Measurements from ENCODE around the gene ALG6. TPM values are rescaled to one million over a fixed set of nuclear protein-coding genes. Genes with fewer than 3 reads are reported as not detected.

ALG6 gene
- total and polyA plus RNA-seq, 7 donors = 3.3 to 6.9 (median 4.2) TPM

DNA sequence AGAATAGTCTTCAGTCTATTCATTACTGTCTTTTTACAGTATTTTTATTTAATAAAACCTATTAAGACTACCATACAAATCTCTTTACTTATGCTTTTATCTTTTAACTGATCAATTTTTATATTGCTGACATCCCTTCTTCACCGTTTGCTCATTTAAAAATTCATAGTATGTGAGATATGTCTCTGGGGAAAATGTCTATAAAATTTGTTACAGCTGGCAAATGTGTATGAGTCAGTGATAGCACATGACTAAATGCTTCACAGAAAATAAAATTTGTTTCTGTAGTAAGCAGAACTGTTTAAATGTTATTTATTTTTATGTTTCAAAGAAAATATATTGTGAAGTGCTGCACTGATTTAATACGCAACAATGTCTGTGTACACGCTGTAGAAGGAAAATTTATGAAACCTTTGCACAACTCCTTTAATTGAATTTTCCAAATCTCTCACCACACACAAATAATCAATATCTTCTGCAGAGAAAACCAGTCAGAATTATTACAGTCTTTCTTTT is 81.4 kb downstream of the ALG6 start:
- Histone ChIP-seq H3K4me1 (no peaks in the 10 kb centered on the region), H3K27ac (no peak overlapping the region), H3K4me3 (no peak overlapping the region), H3K36me3 (ENCODE audit: insufficient read depth in 1 of 2, low read depth in 1 of 2) (no peaks in the 10 kb centered on the region), H3K27me3 (ENCODE audit: insufficient read depth in 3 of 3, low read length in 2 of 3) (no peaks in the 10 kb centered on the region), H3K9me3 (no peaks in the 10 kb centered on the region)
- no peak for DNase-seq
- intact Hi-C loops (cut with DNase I) = loop anchor here (10.0 kb wide), 2 partner anchors 124 to 604 kb away; partner anchors contain the start of gene FOXD3 (in 1 of the 2)
- TF ChIP-seq, protein P1, sequence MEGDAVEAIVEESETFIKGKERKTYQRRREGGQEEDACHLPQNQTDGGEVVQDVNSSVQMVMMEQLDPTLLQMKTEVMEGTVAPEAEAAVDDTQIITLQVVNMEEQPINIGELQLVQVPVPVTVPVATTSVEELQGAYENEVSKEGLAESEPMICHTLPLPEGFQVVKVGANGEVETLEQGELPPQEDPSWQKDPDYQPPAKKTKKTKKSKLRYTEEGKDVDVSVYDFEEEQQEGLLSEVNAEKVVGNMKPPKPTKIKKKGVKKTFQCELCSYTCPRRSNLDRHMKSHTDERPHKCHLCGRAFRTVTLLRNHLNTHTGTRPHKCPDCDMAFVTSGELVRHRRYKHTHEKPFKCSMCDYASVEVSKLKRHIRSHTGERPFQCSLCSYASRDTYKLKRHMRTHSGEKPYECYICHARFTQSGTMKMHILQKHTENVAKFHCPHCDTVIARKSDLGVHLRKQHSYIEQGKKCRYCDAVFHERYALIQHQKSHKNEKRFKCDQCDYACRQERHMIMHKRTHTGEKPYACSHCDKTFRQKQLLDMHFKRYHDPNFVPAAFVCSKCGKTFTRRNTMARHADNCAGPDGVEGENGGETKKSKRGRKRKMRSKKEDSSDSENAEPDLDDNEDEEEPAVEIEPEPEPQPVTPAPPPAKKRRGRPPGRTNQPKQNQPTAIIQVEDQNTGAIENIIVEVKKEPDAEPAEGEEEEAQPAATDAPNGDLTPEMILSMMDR (IDR thresholded peaks at IDR 0.05) = no peak
- WGBS, 3 donors = 79 to 84% (median 83%) methylated on average over 3 of the region's 3 CpGs
- ATAC-seq = no peak

DNA sequence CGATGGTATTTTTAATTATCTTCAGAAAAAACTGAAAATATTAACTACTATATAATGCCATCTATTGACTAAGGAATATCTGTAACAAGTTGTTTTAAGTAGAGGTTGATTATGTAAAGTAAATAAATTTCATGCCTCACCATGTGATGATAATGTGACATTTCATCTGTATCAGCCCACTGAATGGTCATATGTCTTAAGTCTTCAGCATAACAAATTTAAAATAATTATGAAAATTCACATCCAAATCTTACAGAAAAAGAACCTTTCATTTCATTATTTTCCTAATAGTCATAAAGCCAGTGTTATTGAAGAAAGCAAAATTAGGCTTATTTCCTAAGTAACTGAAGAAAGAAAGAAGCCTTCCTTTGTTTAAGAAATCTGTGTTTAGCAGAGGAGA is 83.0 kb downstream of the ALG6 start:
- Histone ChIP-seq H3K4me3 (no peak overlapping the region), H3K4me1 (no peaks in the 10 kb centered on the region), H3K27ac (no peak overlapping the region), H3K9me3 (no peaks in the 10 kb centered on the region), H3K27me3 (ENCODE audit: insufficient read depth in 3 of 3, low read length in 2 of 3) (no peaks in the 10 kb centered on the region), H3K36me3 (ENCODE audit: insufficient read depth in 1 of 2, low read depth in 1 of 2) (no peaks in the 10 kb centered on the region)
- TF ChIP-seq, protein P1 (IDR thresholded peaks at IDR 0.05) = no peak
- WGBS, 3 donors = 94 to 96% (median 96%) methylated on average over 1 of the region's 1 CpG
- ATAC-seq (no peak), DNase-seq (no peak)
- intact Hi-C loops (cut with DNase I) = no loop called here

DNA sequence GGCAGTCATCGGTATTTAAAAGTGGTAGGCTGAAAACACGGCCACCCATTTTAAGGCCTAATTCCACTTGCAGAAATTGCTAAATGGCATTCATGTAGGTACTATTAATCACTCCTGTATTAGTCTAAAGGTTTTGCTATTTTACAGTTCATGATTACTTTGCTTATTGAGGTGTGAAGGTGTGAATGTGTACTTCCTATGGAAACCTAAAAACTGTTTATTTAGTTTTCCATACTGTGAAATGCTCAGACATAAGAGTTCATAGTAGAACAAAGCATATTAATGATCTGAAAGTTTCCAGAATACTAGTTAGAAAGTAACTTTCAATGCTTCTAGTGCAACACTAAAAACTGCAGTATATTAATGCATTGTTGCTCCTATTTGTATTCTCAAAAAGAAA is 85.8 kb downstream of the ALG6 start:
- intact Hi-C loops (cut with DNase I) = no loop called here

DNA sequence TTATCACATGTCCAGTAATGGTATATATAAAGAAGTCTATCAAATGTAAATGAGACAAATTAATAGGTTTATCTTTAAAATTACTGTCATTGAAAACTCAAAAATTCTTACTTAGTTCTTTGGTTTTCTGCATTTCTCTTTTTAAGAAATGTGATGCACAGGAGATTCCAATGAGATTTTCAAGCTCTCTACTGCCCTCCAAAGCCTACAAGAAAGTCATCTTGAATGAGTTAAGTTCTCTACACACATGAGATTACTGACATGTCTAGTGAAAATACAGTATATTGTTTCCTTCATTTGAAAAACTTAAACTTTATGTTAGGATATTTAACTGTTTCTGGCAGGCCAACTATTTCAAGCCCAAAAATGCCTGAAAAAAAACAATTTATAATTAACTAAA is 86.8 kb downstream of the ALG6 start:
- Histone ChIP-seq H3K4me3 (no peak overlapping the region), H3K36me3 (ENCODE audit: insufficient read depth in 1 of 2, low read depth in 1 of 2) (no peaks in the 10 kb centered on the region), H3K27ac (no peak overlapping the region), H3K27me3 (ENCODE audit: insufficient read depth in 3 of 3, low read length in 2 of 3) (no peaks in the 10 kb centered on the region), H3K9me3 (no peaks in the 10 kb centered on the region), H3K4me1 (no peaks in the 10 kb centered on the region)
- no peak for ATAC-seq
- DNase-seq = no peak
- intact Hi-C loops (cut with DNase I) = no loop called here
- TF ChIP-seq, protein P1 (IDR thresholded peaks at IDR 0.05) = no peak

More for the DNA sequence above, 85.8 kb downstream of the ALG6 start:
- no peak overlapping the region for H3K4me3 ChIP-seq
- no peak for DNase-seq
- TF ChIP-seq, protein P1 (IDR thresholded peaks at IDR 0.05) = no peak
- H3K36me3 ChIP-seq (ENCODE audit: insufficient read depth in 1 of 2, low read depth in 1 of 2) = no peaks in the 10 kb centered on the region
- no peak overlapping the region for H3K27ac ChIP-seq
- no peaks in the 10 kb centered on the region for H3K4me1 ChIP-seq
- 94 to 99% (median 96%) methylated on average over 2 of the region's 2 CpGs for WGBS, 3 donors
- no peaks in the 10 kb centered on the region for H3K27me3 ChIP-seq (ENCODE audit: insufficient read depth in 3 of 3, low read length in 2 of 3)
- H3K9me3 ChIP-seq = no peaks in the 10 kb centered on the region
- ATAC-seq = no peak

DNA sequence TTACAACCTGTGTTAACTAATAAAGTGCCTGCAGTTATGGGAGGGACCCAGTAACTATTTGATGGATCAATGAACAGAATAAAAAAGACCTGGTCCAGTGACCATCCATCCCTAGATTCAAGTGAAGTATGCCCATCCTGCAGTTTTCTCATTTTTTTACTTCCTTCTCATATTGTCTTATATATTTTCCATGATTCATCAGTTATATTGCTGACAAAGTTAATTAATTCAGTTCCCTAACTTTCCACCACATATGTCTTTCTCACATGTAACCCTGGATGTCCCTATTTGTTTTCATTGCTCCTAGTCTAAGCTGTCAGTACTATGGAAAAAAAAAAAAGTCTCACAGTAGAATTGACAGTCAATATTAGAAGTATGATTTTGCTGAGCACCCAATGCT is 91.3 kb downstream of the ALG6 start:
- Histone ChIP-seq H3K27me3 (ENCODE audit: insufficient read depth in 3 of 3, low read length in 2 of 3) (no peaks in the 10 kb centered on the region), H3K9me3 (peaks cover 13% of the 10 kb centered on the region), H3K36me3 (ENCODE audit: insufficient read depth in 1 of 2, low read depth in 1 of 2) (no peaks in the 10 kb centered on the region), H3K4me3 (no peak overlapping the region), H3K27ac (no peak overlapping the region), H3K4me1 (no peaks in the 10 kb centered on the region)
- DNase-seq (no peak), ATAC-seq (no peak)
- intact Hi-C loops (cut with DNase I) = no loop called here
- TF ChIP-seq, protein P1 (IDR thresholded peaks at IDR 0.05) = no peak

Data from psoas muscle (tissue), 8 donors.